DND-41 (cell line): Measurements from ENCODE around the gene DTD2.

ENCODE experiments used
- ATAC-seq: fragments of 200-7000 bp; cut with Tn5 transposase; 3 replicates; pipeline ENCODE4 v1.9.1; 2021; ENCODE audit warnings: low read depth; ENCODE audit not compliant: insufficient read depth
- DNase-seq: peaks from one replicate; pipeline ENCODE4 v3.0.0-alpha.2; 2020
- H2AFZ ChIP-seq: 2 replicates; pipeline ENCODE4 v1.6.0; 2012; ENCODE audit warnings: low read depth, low read length
- H3K27ac ChIP-seq: 2 replicates; pipeline ENCODE4 v1.5.1; 2012; ENCODE audit warnings: low read length, inconsistent platforms
- H3K27me3 ChIP-seq: fragments of 200-600 bp; sonication (generic); 2 replicates; pipeline ENCODE4 v1.6.0; 2012; ENCODE audit warnings: low read length, mild to moderate bottlenecking, inconsistent platforms; ENCODE audit not compliant: insufficient read depth, poor library complexity
- H3K36me3 ChIP-seq: 2 replicates; pipeline ENCODE4 v1.5.1; 2012; ENCODE audit warnings: low read length, inconsistent platforms; ENCODE audit not compliant: insufficient read depth
- H3K4me1 ChIP-seq: 2 replicates; pipeline ENCODE4 v1.5.1; 2012; ENCODE audit warnings: mild to moderate bottlenecking, low read length; ENCODE audit not compliant: insufficient read depth
- H3K4me2 ChIP-seq: 2 replicates; pipeline ENCODE4 v1.6.0; 2012; ENCODE audit warnings: mild to moderate bottlenecking, moderate library complexity, low read length, inconsistent platforms; ENCODE audit not compliant: insufficient read depth
- H3K4me3 ChIP-seq, 2 experiments: fragments of 200-600 bp in 1 of 2; shearing (Covaris generic) in 1 of 2; 2 replicates each; pipeline ENCODE4 v1.5.1; 2012 to 2016; ENCODE audit warnings: inconsistent platforms in 2 of 2, low read length in 2 of 2, mild to moderate bottlenecking in 2 of 2, low read depth in 1 of 2, moderate library complexity in 1 of 2
- H3K79me2 ChIP-seq: 2 replicates; pipeline ENCODE4 v1.6.0; 2012; ENCODE audit warnings: low read length, inconsistent platforms; ENCODE audit not compliant: insufficient read depth
- H3K9ac ChIP-seq: 2 replicates; pipeline ENCODE4 v1.6.0; 2012; ENCODE audit warnings: low read depth, mild to moderate bottlenecking, inconsistent platforms, low read length, moderate library complexity
- H3K9me3 ChIP-seq: 2 replicates; pipeline ENCODE4 v1.5.1; 2012; ENCODE audit warnings: low read length, moderate library complexity, mild to moderate bottlenecking, inconsistent platforms; ENCODE audit not compliant: insufficient read depth, severe bottlenecking
- H4K20me1 ChIP-seq: 2 replicates; pipeline ENCODE4 v1.6.0; 2012; ENCODE audit warnings: low read length; ENCODE audit not compliant: insufficient read depth
- EZH2 ChIP-seq: IDR thresholded peaks from 3 replicates; pipeline ENCODE4 v1.6.1; 2012; ENCODE audit warnings: borderline replicate concordance, low read depth, mild to moderate bottlenecking, moderate library complexity, low read length, inconsistent platforms; ENCODE audit not compliant: severe bottlenecking
- TF ChIP-seq, protein P1 (sequence below): IDR thresholded peaks from 2 replicates; pipeline ENCODE4 v1.5.1; 2012; ENCODE audit warnings: borderline replicate concordance, low read length, moderate library complexity, mild to moderate bottlenecking; ENCODE audit not compliant: poor library complexity, severe bottlenecking; ENCODE audit errors: extremely low read depth

The DTD2 gene

DNA sequence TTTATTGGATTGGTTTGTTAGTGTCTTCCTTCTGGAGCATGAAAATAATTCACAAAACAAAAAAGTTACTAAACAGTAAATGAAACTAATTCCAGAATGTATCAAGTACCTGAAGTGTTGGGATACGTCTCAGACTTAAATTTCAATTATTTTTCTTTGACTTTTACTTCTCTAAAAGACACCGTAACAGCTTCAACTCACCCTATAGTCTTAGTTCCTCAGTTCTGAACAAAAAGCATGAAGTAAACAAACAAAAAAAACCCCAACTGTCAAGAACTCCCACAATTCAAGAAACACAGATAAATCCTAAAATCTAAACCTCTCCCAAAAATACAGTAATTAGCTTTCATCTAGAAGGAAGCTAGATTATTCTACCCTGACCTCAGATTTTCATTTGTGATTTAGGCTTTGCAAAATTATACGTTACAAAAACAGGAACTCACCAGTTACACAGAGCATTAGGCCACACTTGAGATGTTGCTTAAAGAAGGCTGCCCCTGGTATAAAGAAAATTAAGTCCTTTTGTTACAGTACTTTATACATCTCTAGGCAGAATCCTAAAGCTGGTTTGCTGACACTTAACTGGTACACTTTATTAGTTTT is 47.2 kb downstream of the DTD2 start:
- no peak for DNase-seq
- Histone ChIP-seq H3K79me2 (no peaks in the 10 kb centered on the region), H3K9me3 (no peaks in the 10 kb centered on the region), H2AFZ (no peak overlapping the region), H3K9ac (no peak overlapping the region), H3K4me2 (no peak overlapping the region), H3K36me3 (no peaks in the 10 kb centered on the region), H3K27me3 (no peaks in the 10 kb centered on the region), H3K27ac (no peak overlapping the region), H4K20me1 (no peaks in the 10 kb centered on the region), H3K4me3 (no peak overlapping the region), H3K4me1 (no peaks in the 10 kb centered on the region)
- TF ChIP-seq EZH2: no peak
- TF ChIP-seq, protein P1, sequence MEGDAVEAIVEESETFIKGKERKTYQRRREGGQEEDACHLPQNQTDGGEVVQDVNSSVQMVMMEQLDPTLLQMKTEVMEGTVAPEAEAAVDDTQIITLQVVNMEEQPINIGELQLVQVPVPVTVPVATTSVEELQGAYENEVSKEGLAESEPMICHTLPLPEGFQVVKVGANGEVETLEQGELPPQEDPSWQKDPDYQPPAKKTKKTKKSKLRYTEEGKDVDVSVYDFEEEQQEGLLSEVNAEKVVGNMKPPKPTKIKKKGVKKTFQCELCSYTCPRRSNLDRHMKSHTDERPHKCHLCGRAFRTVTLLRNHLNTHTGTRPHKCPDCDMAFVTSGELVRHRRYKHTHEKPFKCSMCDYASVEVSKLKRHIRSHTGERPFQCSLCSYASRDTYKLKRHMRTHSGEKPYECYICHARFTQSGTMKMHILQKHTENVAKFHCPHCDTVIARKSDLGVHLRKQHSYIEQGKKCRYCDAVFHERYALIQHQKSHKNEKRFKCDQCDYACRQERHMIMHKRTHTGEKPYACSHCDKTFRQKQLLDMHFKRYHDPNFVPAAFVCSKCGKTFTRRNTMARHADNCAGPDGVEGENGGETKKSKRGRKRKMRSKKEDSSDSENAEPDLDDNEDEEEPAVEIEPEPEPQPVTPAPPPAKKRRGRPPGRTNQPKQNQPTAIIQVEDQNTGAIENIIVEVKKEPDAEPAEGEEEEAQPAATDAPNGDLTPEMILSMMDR: no peak
- ATAC-seq: no peak

DNA sequence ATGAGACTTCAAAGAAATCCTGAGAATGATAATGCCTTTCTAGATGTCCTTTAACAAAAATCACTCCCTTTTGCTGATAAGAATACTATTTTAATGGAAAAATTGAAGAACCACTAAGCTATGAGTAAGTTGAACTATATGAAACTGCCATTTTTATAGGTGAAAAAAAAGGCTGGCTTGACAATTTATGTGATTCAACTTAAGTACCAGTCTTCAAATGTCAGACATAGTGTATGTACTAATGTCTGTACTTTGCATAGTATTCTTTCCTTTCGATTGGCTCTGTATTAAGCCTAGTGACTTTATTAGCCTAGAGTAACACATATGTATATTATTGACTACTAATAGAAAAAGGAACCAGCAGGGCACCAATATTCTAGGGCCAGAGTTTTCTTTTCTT is 48.9 kb downstream of the DTD2 start:
- Histone ChIP-seq H3K4me2 (no peak overlapping the region), H3K4me3 (no peak overlapping the region), H3K36me3 (no peaks in the 10 kb centered on the region), H3K79me2 (no peaks in the 10 kb centered on the region), H3K9me3 (no peaks in the 10 kb centered on the region), H3K9ac (no peak overlapping the region), H3K27me3 (no peaks in the 10 kb centered on the region), H4K20me1 (no peaks in the 10 kb centered on the region), H2AFZ (no peak overlapping the region), H3K27ac (no peak overlapping the region), H3K4me1 (no peaks in the 10 kb centered on the region)
- ATAC-seq (no peak), DNase-seq (no peak)
- TF ChIP-seq, protein P1: no peak
- TF ChIP-seq EZH2: no peak

DNA sequence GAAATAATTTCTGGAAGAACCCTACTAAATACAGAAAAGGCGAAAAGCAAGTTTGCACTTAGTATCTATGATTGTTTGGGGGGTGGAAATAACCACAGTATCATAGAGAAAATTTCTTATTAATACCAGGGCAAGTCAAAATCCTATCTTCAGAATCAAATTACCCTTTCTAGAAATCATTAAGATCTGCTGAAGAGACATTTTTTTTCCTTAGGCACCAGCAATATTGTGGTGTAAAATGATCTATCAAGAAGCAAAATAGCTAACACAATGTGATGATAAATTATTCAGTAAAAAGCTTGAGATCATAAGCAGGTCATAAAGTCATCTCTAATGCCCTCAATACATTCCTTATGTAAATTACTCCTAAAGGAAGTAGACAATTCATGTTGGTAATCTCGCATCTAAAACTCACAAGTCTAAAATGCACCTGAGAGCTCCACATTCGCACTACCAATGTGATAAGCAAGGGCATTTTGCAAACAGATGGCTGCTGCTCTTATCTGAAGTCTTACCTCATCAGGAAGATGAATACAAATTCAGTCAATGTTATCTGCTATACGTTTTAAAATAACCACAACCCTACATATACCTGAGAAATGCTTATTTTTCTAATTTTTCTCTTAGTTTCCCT is 51.6 kb downstream of the DTD2 start:
- ATAC-seq (no peak), DNase-seq (no peak)
- Histone ChIP-seq H3K79me2 (no peaks in the 10 kb centered on the region), H3K36me3 (no peaks in the 10 kb centered on the region), H3K27me3 (no peaks in the 10 kb centered on the region), H4K20me1 (no peaks in the 10 kb centered on the region), H3K27ac (no peak overlapping the region), H3K4me1 (no peaks in the 10 kb centered on the region), H2AFZ (no peak overlapping the region), H3K9me3 (no peaks in the 10 kb centered on the region), H3K4me3 (no peak overlapping the region), H3K4me2 (no peak overlapping the region), H3K9ac (no peak overlapping the region)
- no peak for TF ChIP-seq EZH2
- TF ChIP-seq, protein P1: no peak
